Stomach (tissue), 19 donors: ENCODE measurements around the gene MCHR1. TPM values are rescaled to one million over a fixed set of nuclear protein-coding genes. Genes with fewer than 3 reads are reported as not detected.
A peak's percentile ranks its signal among the peaks of the same experiment; 100 is the strongest.

ENCODE experiments used
- DNase-seq, 2 donors: peaks; one replicate each; pipeline versions ENCODE4 v3.0.0 to v3.0.0-alpha.2; 2013 to 2019
- H3K27ac ChIP-seq, 5 donors: fragments of 200-600 bp in 4 of 5; sonication (generic) in 4 of 5; one replicate each; pipeline ENCODE4 v1.5.1; 2013 to 2019; ENCODE audit warnings: mild to moderate bottlenecking in 1 of 5, moderate library complexity in 1 of 5
- H3K27me3 ChIP-seq, 3 donors: fragments of 200-600 bp; sonication (generic); one replicate each; pipeline ENCODE4 v1.5.1; 2017 to 2019; ENCODE audit warnings: mixed run types in 1 of 3
- H3K36me3 ChIP-seq, 4 donors: fragments of 200-600 bp; sonication (generic); 1 replicate in 3 of 4; 2 replicates in 1 of 4; pipeline ENCODE4 v1.5.1; 2016 to 2019
- H3K4me1 ChIP-seq, 4 donors: fragments of 200-600 bp; sonication (generic); one replicate each; pipeline ENCODE4 v1.5.1; 2016 to 2019
- H3K4me3 ChIP-seq, 4 donors: fragments of 200-600 bp; sonication (generic) in 3 of 4; one replicate each; pipeline ENCODE4 v1.5.1; 2016 to 2019; ENCODE audit warnings: mild to moderate bottlenecking in 1 of 4
- H3K9me3 ChIP-seq, 4 donors: fragments of 200-600 bp; sonication (generic); one replicate each; pipeline ENCODE4 v1.5.1; 2016 to 2019
- CTCF ChIP-seq, 7 experiments: fragments of 450-650 bp in 4 of 7; fragments of 200-600 bp in 3 of 7; sonication (generic) in 3 of 7; IDR thresholded peaks; one replicate each; pipeline ENCODE4 v1.5.1; 2016 to 2019; ENCODE audit warnings: antibody characterized with exemption in 7 of 7, control low read depth in 2 of 7, mild to moderate bottlenecking in 1 of 7
- EP300 ChIP-seq: sonication (generic); formaldehyde crosslinking; IDR thresholded peaks from one replicate; pipeline ENCODE4 v1.6.1; 2017; ENCODE audit warnings: antibody characterized with exemption
- POLR2A ChIP-seq, 4 donors: fragments of 450-650 bp; IDR thresholded peaks; one replicate each; pipeline ENCODE4 v1.6.1; 2016; ENCODE audit warnings: antibody characterized with exemption in 4 of 4, control low read depth in 2 of 4, mild to moderate bottlenecking in 1 of 4, moderate library complexity in 1 of 4
- POLR2AphosphoS5 ChIP-seq, 3 donors: sonication (generic); formaldehyde crosslinking; IDR thresholded peaks; one replicate each; pipeline ENCODE4 v1.6.1; 2016; ENCODE audit warnings: antibody characterized with exemption in 3 of 3
- WGBS, 5 donors: extraction: QIAGEN DNeasy Blood & Tissue Kit in 3 of 5; methylation state at CpG; one replicate each; pipeline versions ENCODE4 v1.1.5 to v1.1.7; 2013 to 2018; 5-methylcytosine and 5-hydroxymethylcytosine counted together
- intact Hi-C: fragments of 100-400 bp; cut with DNase I; formaldehyde crosslinking; loops from one replicate; pipeline ENCODE4 v1.15.1; 2023; ENCODE audit warnings: low total_unique reads
- long read RNA-seq, 10 donors: transcript quantifications; one replicate each; lab custom pipeline, GENCODE V29; 2026
- polyA plus RNA-seq, 3 donors: library from polyadenylated mRNA; stranded (reverse); fragments of 200-250 nt; gene quantifications; one replicate each; pipeline ENCODE4 v1.2.3, GENCODE V29; 2013
- total RNA-seq, 5 donors: library from RNA; depleted of rRNA; stranded (reverse); fragments of >200 nt; gene quantifications; one replicate each; pipeline versions ENCODE4 v1.1.0 to v1.2.3, GENCODE V29; 2014 to 2016
- donor health status: healthy with polysubstance abuse.
- donor health status: Bipolar disorder and iron deficiency.
- donor health status: healthy.

The MCHR1 gene
- not detected for total RNA-seq
- polyA plus RNA-seq = under 1 TPM in 2 of 3 donors, not detected in 1; 0.08 to 0.25 TPM
- long read RNA-seq, donor 1 = 0 reads
- long read RNA-seq, donor 2 = 0 reads
- long read RNA-seq, donor 3 = 0 reads
- long read RNA-seq, donor 4 = 0 reads
- long read RNA-seq, donor 5, partial matches to known transcripts = 0 of 1 reads
- long read RNA-seq, donor 5, other reads (novel, unspliced or antisense) = 0 of 1 reads
- long read RNA-seq, donor 6, partial matches to known transcripts = 0 of 1 reads
- long read RNA-seq, donor 6, other reads (novel, unspliced or antisense) = 0 of 1 reads
- long read RNA-seq, donor 7 = 0 reads
- long read RNA-seq, donor 8 = 0 reads
- long read RNA-seq, donor 9 = 0 reads
- long read RNA-seq, donor 10 = 0 reads

- TF ChIP-seq POLR2AphosphoS5 (IDR thresholded peaks at IDR 0.05) (no peak), EP300 (no peak), CTCF (IDR thresholded peaks at IDR 0.05) (no peak), POLR2A (IDR thresholded peaks at IDR 0.05) (no peak)
- H3K9me3 ChIP-seq = no peaks in the 10 kb centered on the region
- 9 to 20% (median 14%) methylated on average over 14 to 21 of the region's 21 CpGs for WGBS, 5 donors
- no peaks in the 10 kb centered on the region for H3K36me3 ChIP-seq
- peak in 1 of 2 donors; percentile 57 for DNase-seq
- H3K4me3 ChIP-seq = peak within 1 kb of the TSS; percentile 11 to 28 (median 20)
- intact Hi-C loops = no loop called here
- H3K4me1 ChIP-seq = peaks cover 6 to 29% (median 20%) of the 10 kb centered on the region in 4 donors
- peaks cover 0 to 41% (median 11%) of the 10 kb centered on the region in 3 donors for H3K27me3 ChIP-seq
- no peak within 1 kb of the TSS for H3K27ac ChIP-seq
Observed at GRCh38 chr22:40679249-40679963, at the start of gene MCHR1. Gene MCHR1 (plus strand): TSS chr22:40679484. CDS start chr22:40679653, 169 bp downstream.

- no peaks in the 10 kb centered on the region for H3K27me3 ChIP-seq
- no peaks in the 10 kb centered on the region for H3K9me3 ChIP-seq
- intact Hi-C loops = loop anchor here (10.0 kb wide), 1 partner anchor 107 kb away; no protein-coding TSS in a partner anchor
- no peak overlapping the region for H3K27ac ChIP-seq
- no peak for DNase-seq
- H3K4me3 ChIP-seq = no peak overlapping the region
- H3K4me1 ChIP-seq = peaks cover 9 to 83% (median 60%) of the 10 kb centered on the region in 4 donors
- no peak for TF ChIP-seq POLR2A (IDR thresholded peaks at IDR 0.05)
- no peak for TF ChIP-seq EP300
- TF ChIP-seq CTCF (IDR thresholded peaks at IDR 0.05) = no peak
- TF ChIP-seq POLR2AphosphoS5 (IDR thresholded peaks at IDR 0.05) = no peak
- H3K36me3 ChIP-seq = no peaks in the 10 kb centered on the region
- 92 to 99% (median 98%) methylated on average over 2 of the region's 2 CpGs for WGBS, 5 donors
Observed at GRCh38 chr22:40631925-40632324, 47.4 kb upstream of the MCHR1 start.

GRCh38 chr22:40633036-40633435 is 46.2 kb upstream of the MCHR1 start:
- no peak for DNase-seq
- no peaks in the 10 kb centered on the region for H3K27me3 ChIP-seq
- H3K27ac ChIP-seq = no peak overlapping the region
- H3K9me3 ChIP-seq = no peaks in the 10 kb centered on the region
- TF ChIP-seq CTCF (IDR thresholded peaks at IDR 0.05) = no peak
- no peak for TF ChIP-seq POLR2AphosphoS5 (IDR thresholded peaks at IDR 0.05)
- no peak for TF ChIP-seq POLR2A (IDR thresholded peaks at IDR 0.05)
- no peak for TF ChIP-seq EP300
- intact Hi-C loops = loop anchor here (10.0 kb wide), 1 partner anchor 108 kb away; no protein-coding TSS in a partner anchor
- peaks cover 9 to 80% (median 63%) of the 10 kb centered on the region in 4 donors for H3K4me1 ChIP-seq
- 91 to 94% (median 92%) methylated on average over 3 of the region's 3 CpGs for WGBS, 5 donors
- no peak overlapping the region for H3K4me3 ChIP-seq
- no peaks in the 10 kb centered on the region for H3K36me3 ChIP-seq

GRCh38 chr22:40634119-40634903 is 45.0 kb upstream of the MCHR1 start:
- Histone ChIP-seq H3K4me1 (peaks cover 9 to 71% (median 54%) of the 10 kb centered on the region in 4 donors), H3K4me3 (peak overlapping the region in 3 of 4 donors; percentile 85 to 98 (median 91)), H3K27me3 (no peaks in the 10 kb centered on the region), H3K9me3 (no peaks in the 10 kb centered on the region), H3K27ac (peak overlapping the region in 4 of 5 donors; percentile 92 to 97 (median 94)), H3K36me3 (no peaks in the 10 kb centered on the region)
- intact Hi-C loops = loop anchor here (10.0 kb wide), 1 partner anchor 110 kb away; no protein-coding TSS in a partner anchor
- 69 to 74% (median 71%) methylated on average over 11 of the region's 11 CpGs for WGBS, 5 donors
- no peak for TF ChIP-seq POLR2AphosphoS5 (IDR thresholded peaks at IDR 0.05)
- TF ChIP-seq CTCF (IDR thresholded peaks at IDR 0.05) = no peak
- no peak for TF ChIP-seq POLR2A (IDR thresholded peaks at IDR 0.05)
- TF ChIP-seq EP300 = no peak
- DNase-seq = no peak
